ENCODE measurements around the gene CHST15. TPM values are rescaled to one million over a fixed set of nuclear protein-coding genes. Genes with fewer than 3 reads are reported as not detected.

CHST15 gene
- total RNA-seq, 1 donor from 2014 or later, result 0.49 TPM

- intact Hi-C loops (cut with micrococcal nuclease), result no loop called here
These were observed 91.8 kb downstream of the CHST15 start for GRCh38 chr10:124001391-124002148.

- intact Hi-C loops (cut with micrococcal nuclease), result no loop called here
These were observed 92.6 kb downstream of the CHST15 start for GRCh38 chr10:124000792-124001201.

- intact Hi-C loops (cut with micrococcal nuclease), result no loop called here
These were observed 93.3 kb downstream of the CHST15 start for GRCh38 chr10:123999956-124000615.

DNA sequence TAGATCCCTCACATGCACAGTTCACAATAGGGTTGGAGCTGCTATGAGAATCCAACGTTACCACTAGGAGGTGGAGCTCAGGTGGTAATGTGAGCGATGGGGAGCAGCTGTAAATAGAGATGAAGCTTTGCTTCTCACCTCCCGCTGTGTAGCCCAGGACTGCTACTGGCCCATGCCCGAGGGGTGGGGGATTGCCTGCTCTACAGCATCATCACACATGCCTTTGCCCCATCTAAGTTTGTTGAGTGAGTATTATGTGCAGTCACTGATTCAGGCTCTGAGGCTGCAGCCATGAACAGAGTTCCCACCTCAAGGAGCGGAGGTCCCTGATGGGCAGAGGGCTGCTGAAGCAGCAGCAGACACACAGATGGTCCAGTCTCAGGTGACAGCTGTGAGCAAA, 94.1 kb downstream of the CHST15 start:
- intact Hi-C loops (cut with micrococcal nuclease), result no loop called here

DNA sequence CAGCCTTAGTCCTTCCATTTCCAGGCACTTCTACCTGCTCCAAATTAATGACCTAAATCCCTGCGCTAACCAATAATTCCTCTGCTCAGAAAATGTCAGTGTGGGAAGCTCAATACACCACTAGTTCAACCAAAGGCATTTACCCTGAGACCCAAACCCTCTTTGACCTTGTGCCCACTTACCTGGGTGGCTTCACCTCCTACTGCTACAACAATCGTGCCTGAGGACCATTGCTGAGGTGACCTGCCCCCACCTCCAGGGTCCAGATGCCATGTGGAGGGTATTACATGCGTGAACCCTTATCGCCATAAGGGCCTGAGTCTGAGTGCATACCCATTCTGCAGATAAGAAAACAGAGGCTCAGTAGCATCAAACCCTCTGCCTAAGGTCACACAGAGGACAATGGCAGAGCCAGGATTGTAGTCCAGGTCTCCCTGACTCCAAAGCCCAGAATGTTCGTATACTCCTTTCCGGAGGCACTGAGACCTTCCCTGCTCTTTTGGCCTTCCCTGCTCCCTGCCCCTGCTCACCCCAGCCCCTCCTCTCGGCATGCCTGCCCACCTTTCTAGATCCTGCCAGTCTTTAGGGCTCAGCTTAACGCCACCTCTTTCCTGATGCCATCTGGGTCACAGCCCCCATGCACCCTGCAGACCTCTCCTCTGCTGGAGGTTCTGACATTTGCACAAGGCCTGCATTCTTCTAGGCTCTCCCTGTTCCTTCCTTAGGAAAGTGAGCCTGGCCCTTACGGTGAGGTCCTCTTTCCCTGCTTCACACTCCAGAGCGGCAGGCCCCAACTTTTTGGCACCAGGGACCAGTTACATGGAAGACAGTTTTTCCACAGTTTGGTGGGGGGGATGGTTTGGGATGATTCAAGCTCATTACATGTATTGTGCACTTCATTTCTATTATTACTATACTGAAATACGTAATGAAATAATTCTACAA, 94.9 kb downstream of the CHST15 start:
- intact Hi-C loops (cut with micrococcal nuclease), result no loop called here

DNA sequence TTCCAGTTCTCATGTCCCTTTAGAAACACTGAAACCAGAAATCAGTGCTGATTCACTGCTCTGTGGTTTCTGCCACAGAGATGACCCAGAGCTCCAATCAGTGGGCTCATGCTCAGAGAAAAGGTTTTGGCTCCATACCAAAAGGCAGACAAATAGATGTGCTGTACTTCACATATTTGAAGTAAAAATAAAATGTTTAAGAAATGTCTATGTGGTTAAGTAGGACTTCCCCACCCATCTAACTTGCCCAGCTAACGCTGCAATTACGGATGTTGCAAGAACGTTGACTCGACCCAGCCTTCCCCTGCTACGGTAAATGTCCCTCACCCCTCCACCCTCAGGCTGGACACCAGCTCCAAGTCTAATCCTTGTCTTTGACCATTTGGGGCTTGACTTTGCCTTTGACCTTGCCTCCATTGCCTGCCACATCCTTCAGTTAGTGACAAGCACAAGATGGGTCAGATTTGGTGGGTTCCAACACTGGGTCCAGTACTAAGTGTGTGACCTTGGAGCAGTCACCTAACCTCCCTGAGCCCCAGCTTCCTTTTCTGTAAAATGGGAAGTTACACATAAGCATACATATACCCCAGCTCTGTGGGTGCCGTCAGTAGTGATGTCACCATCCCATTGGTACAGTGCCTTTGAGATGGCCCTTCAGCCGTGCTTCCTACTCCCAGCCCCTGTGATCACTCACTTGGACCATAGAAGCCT, 95.8 kb downstream of the CHST15 start:
- intact Hi-C loops (cut with micrococcal nuclease), result loop anchor here (1.0 kb wide), 1 partner anchor 39 kb away; no protein-coding TSS in a partner anchor

GRCh38 chr10:123997013-123997412, 96.4 kb downstream of the CHST15 start:
- intact Hi-C loops (cut with micrococcal nuclease), result loop anchor here (1.0 kb wide), 1 partner anchor 39 kb away; no protein-coding TSS in a partner anchor

DNA sequence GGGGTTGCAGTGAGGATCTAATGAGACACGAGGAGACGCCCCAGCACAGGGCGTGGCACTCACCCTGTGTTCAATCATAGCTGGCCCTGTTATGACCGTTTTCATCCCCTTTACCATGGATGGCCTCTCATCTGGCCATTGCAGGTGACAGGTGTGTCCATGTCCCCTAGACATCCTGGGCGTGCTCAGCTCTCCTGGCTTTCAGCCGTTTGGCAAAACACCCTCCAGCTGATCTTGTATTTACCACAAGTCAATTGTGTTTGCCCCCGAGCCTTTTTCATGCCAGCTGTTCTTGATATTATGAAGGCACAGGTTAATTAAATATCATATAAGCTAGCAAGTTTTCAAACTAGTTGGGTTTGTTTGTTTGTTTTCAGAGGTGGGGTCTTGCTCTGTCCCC, 97.1 kb downstream of the CHST15 start:
- intact Hi-C loops (cut with micrococcal nuclease), result no loop called here

DNA sequence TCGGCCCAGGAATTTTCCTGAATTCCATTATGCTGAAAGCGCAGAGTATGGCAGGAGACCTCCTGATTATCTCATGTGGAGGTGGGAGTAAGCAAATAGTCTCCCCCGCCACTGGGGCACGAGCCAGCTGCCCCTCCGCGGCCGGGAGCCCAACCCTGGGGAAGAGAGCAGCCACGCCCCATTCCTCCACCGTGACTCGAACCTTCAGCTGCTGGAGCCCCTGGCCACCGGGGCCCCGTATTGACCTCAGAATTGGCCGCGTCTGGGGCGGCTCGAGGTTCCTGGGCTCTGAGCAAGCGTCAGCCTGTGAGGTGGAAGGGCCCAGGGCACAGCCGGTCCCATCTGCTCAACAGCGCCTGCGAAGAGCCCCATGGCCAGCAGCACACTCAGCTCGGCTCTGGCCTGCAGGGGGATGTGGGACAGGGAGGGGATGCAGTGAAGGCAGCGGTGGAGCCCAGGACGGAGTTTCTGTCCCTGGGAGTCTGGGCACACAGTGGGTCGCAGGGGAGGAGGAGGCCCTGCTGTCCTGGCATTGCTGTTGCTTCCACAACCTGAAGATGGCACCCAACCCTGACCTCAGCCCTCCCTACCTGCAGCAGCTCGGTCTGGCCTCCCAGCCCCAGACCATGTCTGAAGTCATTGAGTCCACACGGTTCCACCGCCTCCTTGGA, 97.8 kb downstream of the CHST15 start:
- intact Hi-C loops (cut with micrococcal nuclease), result loop anchor here (2.0 kb wide), 1 partner anchor 267 kb away; no protein-coding TSS in a partner anchor

- intact Hi-C loops (cut with micrococcal nuclease), result loop anchor here (2.0 kb wide), 1 partner anchor 268 kb away; no protein-coding TSS in a partner anchor
These were observed 98.3 kb downstream of the CHST15 start for GRCh38 chr10:123995082-123995460.

DNA sequence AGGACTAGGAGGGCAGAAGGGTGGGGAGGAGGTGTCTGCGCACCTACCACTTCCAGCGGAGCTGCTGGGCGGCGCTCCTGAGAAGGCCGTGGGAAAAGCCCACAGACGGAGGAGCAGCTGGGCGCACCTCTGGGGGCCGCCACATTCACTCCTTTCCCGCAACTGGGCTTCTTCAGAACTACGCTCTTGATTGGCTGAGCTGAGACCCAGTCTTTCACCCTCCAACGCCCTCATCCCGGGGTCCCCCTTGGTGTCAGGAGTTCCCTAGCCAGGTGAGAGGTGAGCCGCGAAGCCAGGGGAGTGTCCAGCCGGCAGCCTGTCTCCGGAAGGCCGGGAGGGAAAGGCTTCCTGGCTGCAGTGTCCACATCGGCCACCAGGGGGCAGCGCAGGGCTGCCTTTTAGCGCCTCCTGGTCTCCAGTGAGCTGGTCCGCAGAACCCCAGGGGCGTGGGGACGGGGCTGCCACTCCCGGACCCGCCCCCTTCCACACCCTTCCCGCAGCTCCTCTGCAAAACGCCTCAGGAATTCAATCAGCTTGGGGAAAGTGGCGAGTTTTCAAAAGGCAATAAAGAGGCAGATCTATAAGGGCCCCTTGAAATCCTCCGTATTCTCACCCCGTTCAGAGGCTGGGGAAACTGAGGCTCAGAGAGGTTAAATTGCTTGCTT, 98.8 kb downstream of the CHST15 start:
- intact Hi-C loops (cut with micrococcal nuclease), result loop anchor here (1.0 to 2.0 kb wide), 7 partner anchors 98 to 1620 kb away; partner anchors contain the start of genes LHPP and PLEKHA1

DNA sequence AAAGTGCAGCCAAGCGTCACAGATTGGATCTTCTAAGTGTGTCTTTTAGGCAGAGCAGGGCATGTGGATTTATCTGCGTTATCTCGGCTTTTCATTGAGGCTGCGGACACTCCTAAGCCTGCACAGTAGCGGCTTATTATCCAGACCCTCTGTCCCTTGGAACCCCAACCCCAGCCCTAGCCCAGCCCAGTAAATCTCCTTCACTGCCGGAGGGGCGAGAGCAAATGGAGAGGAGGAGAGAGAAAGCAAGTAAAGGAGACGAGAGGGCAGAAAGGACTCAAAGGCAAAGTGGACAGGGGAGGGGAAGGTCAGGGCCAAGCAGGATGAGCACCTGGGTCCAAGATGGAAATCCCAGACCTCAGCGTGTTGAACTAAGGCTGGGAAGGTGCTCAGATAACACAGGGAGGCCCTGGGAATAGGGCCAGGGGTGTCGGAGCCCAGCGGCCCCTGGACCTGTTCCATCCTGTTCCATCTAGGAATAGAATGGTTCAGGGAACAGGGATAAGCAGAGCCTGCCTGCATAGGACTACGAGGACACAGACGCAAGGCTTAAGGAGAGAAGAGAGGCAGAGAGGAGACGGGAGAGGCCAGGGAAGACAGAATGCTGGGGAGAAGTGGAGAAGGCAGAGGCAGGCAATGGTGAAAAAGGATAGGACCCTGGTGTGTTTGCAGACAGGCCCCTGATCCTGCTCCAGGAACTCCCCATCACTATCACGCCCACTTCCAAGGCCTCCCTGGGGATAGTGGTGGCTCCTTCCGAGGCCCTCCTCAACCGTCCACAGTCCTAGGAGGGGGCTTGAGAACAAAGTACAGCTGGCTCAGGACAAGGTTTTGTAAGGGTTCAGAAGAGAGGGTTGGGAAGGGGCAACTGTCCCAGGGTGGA, 99.6 kb downstream of the CHST15 start:
- intact Hi-C loops (cut with micrococcal nuclease), result loop anchor here (1.0 to 2.0 kb wide), 7 partner anchors 99 to 1619 kb away; partner anchors contain the start of genes LHPP and PLEKHA1

GRCh38 chr10:123991611-123992570, 101.5 kb downstream of the CHST15 start:
- intact Hi-C loops (cut with micrococcal nuclease), result no loop called here

GRCh38 chr10:123990889-123991288, 102.5 kb downstream of the CHST15 start:
- intact Hi-C loops (cut with micrococcal nuclease), result no loop called here

- intact Hi-C loops (cut with micrococcal nuclease), result no loop called here
These were observed 104.7 kb downstream of the CHST15 start for GRCh38 chr10:123988694-123989093.

DNA sequence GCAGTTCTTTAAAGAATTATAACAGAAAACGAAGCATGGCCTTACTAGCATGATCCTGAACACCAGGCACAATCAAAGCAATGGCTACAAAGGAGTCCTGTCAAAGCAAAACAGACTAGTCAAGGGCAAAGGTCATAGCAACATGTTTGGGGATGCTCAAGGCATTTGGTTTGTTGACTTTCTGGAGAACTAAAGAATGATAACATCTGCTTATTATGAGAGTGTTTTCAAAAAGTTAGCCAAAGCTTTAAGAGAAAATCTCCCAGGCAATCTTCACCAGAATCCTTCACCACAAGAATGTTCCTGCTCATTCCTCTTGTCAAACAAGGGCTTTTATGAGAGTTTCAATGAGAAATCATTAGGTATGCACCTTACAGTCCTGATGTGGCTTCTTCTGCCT, 106.7 kb downstream of the CHST15 start:
- intact Hi-C loops (cut with micrococcal nuclease), result no loop called here

- intact Hi-C loops (cut with micrococcal nuclease), result no loop called here
These were observed 119.0 kb downstream of the CHST15 start for GRCh38 chr10:123974406-123974805.
